Activated CD4-positive, alpha-beta T cell treated with anti-CD3 and anti-CD28 coated beads, Interleukin-2, amount 50 U/mL, for 24 hours (primary cell): ENCODE results near the gene VEGFB.
A peak's percentile ranks its signal among the peaks of the same experiment; 100 is the strongest.

Experiments
- DNase-seq, 2 donors: peaks; one replicate each; pipeline ENCODE4 v3.0.0-alpha.2; 2020; ENCODE audit warnings: low read depth in 1 of 2, low spot score in 1 of 2

Gene VEGFB

GRCh38 chr11:64230171-64230984 lies 4.0 kb upstream of the VEGFB start, which contains the start of gene DNAJC4:
TSS of gene DNAJC4 (plus strand) at chr11:64230548. CDS start at chr11:64230855, 307 bp downstream.
- peak; percentile 67 to 83 for DNase-seq

GRCh38 chr11:64230985-64231365 lies 3.4 kb upstream of the VEGFB start:
- no peak for DNase-seq

GRCh38 chr11:64231546-64231945 lies 2.8 kb upstream of the VEGFB start:
- no peak for DNase-seq

- DNase-seq: no peak
These were observed 2.0 kb upstream of the VEGFB start for GRCh38 chr11:64232182-64232966.

GRCh38 chr11:64232967-64233315 lies 1.4 kb upstream of the VEGFB start:
- no peak for DNase-seq

GRCh38 chr11:64234647-64235379 lies 429 bp downstream of the VEGFB start:
- no peak for DNase-seq

- no peak for DNase-seq
These were observed 1.2 kb downstream of the VEGFB start for GRCh38 chr11:64235437-64236161.

GRCh38 chr11:64237484-64237951 lies 3.1 kb downstream of the VEGFB start:
- DNase-seq: no peak

- no peak for DNase-seq
These were observed 3.7 kb downstream of the VEGFB start for GRCh38 chr11:64238076-64238475.

GRCh38 chr11:64238999-64239398 lies 4.6 kb downstream of the VEGFB start:
- no peak for DNase-seq

- DNase-seq: no peak
These were observed 5.5 kb downstream of the VEGFB start for GRCh38 chr11:64239662-64240434.

- DNase-seq: peak; percentile 96
These were observed 6.3 kb downstream of the VEGFB start, which contains the start of gene FKBP2 for GRCh38 chr11:64240435-64241240. TSS of gene FKBP2 (plus strand) at chr11:64241095. CDS start at chr11:64242388, 1,293 bp downstream.

GRCh38 chr11:64241241-64241490 lies 6.8 kb downstream of the VEGFB start:
- DNase-seq: peak; percentile 99

GRCh38 chr11:64241491-64242374 lies 7.3 kb downstream of the VEGFB start:
- no peak for DNase-seq

GRCh38 chr11:64243236-64243854 lies 9.0 kb downstream of the VEGFB start:
- DNase-seq: no peak

- no peak for DNase-seq
These were observed 9.7 kb downstream of the VEGFB start for GRCh38 chr11:64244107-64244506.

GRCh38 chr11:64244966-64245365 lies 10.6 kb downstream of the VEGFB start:
- DNase-seq: no peak

- no peak for DNase-seq
These were observed 11.0 kb downstream of the VEGFB start for GRCh38 chr11:64245401-64245796.
